Stomach (tissue), 9 donors: ENCODE results near the gene KRTAP10-2. TPM values are rescaled to one million over a fixed set of nuclear protein-coding genes. Genes with fewer than 3 reads are reported as not detected.

ENCODE experiments used
- DNase-seq, 2 donors: peaks; one replicate each; pipeline versions ENCODE4 v3.0.0 to v3.0.0-alpha.2; 2013 to 2019
- H3K27ac ChIP-seq, 5 donors: fragments of 200-600 bp in 4 of 5; sonication (generic) in 4 of 5; one replicate each; pipeline ENCODE4 v1.5.1; 2013 to 2019; ENCODE audit warnings: mild to moderate bottlenecking in 1 of 5, moderate library complexity in 1 of 5
- H3K27me3 ChIP-seq, 3 donors: fragments of 200-600 bp; sonication (generic); one replicate each; pipeline ENCODE4 v1.5.1; 2017 to 2019; ENCODE audit warnings: mixed run types in 1 of 3
- H3K36me3 ChIP-seq, 4 donors: fragments of 200-600 bp; sonication (generic); 1 replicate in 3 of 4; 2 replicates in 1 of 4; pipeline ENCODE4 v1.5.1; 2016 to 2019
- H3K4me1 ChIP-seq, 4 donors: fragments of 200-600 bp; sonication (generic); one replicate each; pipeline ENCODE4 v1.5.1; 2016 to 2019
- H3K4me3 ChIP-seq, 4 donors: fragments of 200-600 bp; sonication (generic) in 3 of 4; one replicate each; pipeline ENCODE4 v1.5.1; 2016 to 2019; ENCODE audit warnings: mild to moderate bottlenecking in 1 of 4
- H3K9me3 ChIP-seq, 4 donors: fragments of 200-600 bp; sonication (generic); one replicate each; pipeline ENCODE4 v1.5.1; 2016 to 2019
- EP300 ChIP-seq: sonication (generic); formaldehyde crosslinking; IDR thresholded peaks from one replicate; pipeline ENCODE4 v1.6.1; 2017; ENCODE audit warnings: antibody characterized with exemption
- POLR2A ChIP-seq, 4 donors: fragments of 450-650 bp; IDR thresholded peaks; one replicate each; pipeline ENCODE4 v1.6.1; 2016; ENCODE audit warnings: antibody characterized with exemption in 4 of 4, control low read depth in 2 of 4, mild to moderate bottlenecking in 1 of 4, moderate library complexity in 1 of 4
- POLR2AphosphoS5 ChIP-seq, 3 donors: sonication (generic); formaldehyde crosslinking; IDR thresholded peaks; one replicate each; pipeline ENCODE4 v1.6.1; 2016; ENCODE audit warnings: antibody characterized with exemption in 3 of 3
- whole genome bisulfite sequencing, 5 donors: extraction: QIAGEN DNeasy Blood & Tissue Kit in 3 of 5; methylation state at CpG; one replicate each; pipeline versions ENCODE4 v1.1.5 to v1.1.7; 2013 to 2018; 5-methylcytosine and 5-hydroxymethylcytosine counted together
- intact Hi-C: fragments of 100-400 bp; cut with DNase I; formaldehyde crosslinking; loops from one replicate; pipeline ENCODE4 v1.15.1; 2023; ENCODE audit warnings: low total_unique reads
- polyA plus RNA-seq, 3 donors: library from polyadenylated mRNA; stranded (reverse); fragments of 200-250 nt; gene quantifications; one replicate each; pipeline ENCODE4 v1.2.3, GENCODE V29; 2013
- total RNA-seq, 5 donors: library from RNA; depleted of rRNA; stranded (reverse); fragments of >200 nt; gene quantifications; one replicate each; pipeline versions ENCODE4 v1.1.0 to v1.2.3, GENCODE V29; 2014 to 2016
- TF ChIP-seq, protein P1 (sequence below), 7 experiments: fragments of 450-650 bp in 4 of 7; fragments of 200-600 bp in 3 of 7; sonication (generic) in 3 of 7; IDR thresholded peaks; one replicate each; pipeline ENCODE4 v1.5.1; 2016 to 2019; ENCODE audit warnings: antibody characterized with exemption in 7 of 7, control low read depth in 2 of 7, mild to moderate bottlenecking in 1 of 7
- donor health status: healthy with polysubstance abuse.
- donor health status: Bipolar disorder and iron deficiency.
- donor health status: healthy.

Gene KRTAP10-2
- total and polyA plus RNA-seq, 8 donors, result not detected

DNA sequence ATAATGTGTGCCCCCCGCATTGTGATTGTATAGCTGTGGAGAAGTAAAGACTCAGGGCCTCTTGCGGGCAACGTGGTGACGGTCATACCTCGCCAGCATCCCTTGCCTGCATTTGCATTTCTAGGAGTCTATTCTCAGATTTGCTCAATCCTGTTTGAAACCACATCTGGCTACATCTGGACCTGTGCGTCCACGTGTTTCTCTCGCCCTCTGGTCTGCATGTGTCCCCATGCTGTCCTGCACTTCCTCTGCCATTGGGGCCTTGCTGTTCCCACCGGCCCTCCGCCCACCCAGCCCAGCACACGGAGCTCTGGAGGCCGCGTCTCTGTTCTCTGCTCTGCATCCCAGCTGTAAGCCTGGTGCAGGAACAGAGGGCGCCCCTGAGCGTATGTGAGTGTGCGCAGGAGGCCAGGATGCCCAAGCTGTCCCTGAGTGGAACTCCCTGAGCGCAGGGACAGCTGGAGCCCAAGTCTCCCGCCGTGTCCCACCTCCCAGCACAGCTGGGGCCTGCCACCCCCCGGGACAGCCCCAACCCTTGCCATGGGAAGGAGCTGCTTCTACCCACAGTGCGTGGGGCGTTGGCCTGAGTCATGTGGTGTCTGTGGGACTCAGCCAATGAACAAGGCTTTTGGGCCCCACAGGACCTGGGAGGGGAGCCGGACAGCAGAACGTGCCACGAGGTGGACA lies 1.6 kb downstream of the KRTAP10-2 start:
- Histone ChIP-seq H3K27me3 (peaks cover 0 to 44% (median 5%) of the 10 kb centered on the region in 3 donors), H3K4me3 (no peak overlapping the region), H3K9me3 (peaks cover 0 to 15% (median 5%) of the 10 kb centered on the region in 4 donors), H3K4me1 (peaks cover 0 to 9% (median 9%) of the 10 kb centered on the region in 4 donors), H3K36me3 (no peaks in the 10 kb centered on the region), H3K27ac (no peak overlapping the region)
- no peak for TF ChIP-seq POLR2A (IDR thresholded peaks at IDR 0.05)
- WGBS, 5 donors, result 73 to 86% (median 78%) methylated on average over 17 to 25 of the region's 25 CpGs
- DNase-seq, result no peak
- intact Hi-C loops, result no loop called here

DNA sequence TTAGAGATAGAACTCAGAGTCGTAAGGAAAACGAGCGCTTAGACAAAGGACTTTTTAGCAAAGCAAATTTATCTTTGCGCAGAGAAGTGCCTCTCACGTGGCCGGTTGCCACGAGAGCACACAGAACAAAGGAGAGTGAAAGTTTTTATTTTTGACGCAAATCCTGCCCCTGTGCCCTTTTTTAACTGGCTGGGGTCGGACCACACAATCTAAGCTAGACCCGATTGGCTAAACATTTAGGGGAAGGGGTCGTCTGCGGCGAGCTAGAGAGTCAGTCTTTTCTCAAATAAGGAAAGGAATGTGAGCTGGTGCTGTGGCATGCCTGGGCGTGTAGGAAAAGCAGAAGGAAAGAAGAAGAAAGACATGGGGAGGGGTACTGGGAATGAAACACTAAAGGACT lies 2.4 kb downstream of the KRTAP10-2 start:
- TF ChIP-seq POLR2A (IDR thresholded peaks at IDR 0.05), result no peak
- TF ChIP-seq POLR2AphosphoS5 (IDR thresholded peaks at IDR 0.05), result no peak
- TF ChIP-seq, protein P1, sequence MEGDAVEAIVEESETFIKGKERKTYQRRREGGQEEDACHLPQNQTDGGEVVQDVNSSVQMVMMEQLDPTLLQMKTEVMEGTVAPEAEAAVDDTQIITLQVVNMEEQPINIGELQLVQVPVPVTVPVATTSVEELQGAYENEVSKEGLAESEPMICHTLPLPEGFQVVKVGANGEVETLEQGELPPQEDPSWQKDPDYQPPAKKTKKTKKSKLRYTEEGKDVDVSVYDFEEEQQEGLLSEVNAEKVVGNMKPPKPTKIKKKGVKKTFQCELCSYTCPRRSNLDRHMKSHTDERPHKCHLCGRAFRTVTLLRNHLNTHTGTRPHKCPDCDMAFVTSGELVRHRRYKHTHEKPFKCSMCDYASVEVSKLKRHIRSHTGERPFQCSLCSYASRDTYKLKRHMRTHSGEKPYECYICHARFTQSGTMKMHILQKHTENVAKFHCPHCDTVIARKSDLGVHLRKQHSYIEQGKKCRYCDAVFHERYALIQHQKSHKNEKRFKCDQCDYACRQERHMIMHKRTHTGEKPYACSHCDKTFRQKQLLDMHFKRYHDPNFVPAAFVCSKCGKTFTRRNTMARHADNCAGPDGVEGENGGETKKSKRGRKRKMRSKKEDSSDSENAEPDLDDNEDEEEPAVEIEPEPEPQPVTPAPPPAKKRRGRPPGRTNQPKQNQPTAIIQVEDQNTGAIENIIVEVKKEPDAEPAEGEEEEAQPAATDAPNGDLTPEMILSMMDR (IDR thresholded peaks at IDR 0.05), result no peak
- TF ChIP-seq EP300, result no peak
- DNase-seq, result peak in 1 of 2 donors; percentile 41
- intact Hi-C loops, result no loop called here
- Histone ChIP-seq H3K9me3 (peaks cover 0 to 13% (median 6%) of the 10 kb centered on the region in 4 donors), H3K36me3 (no peaks in the 10 kb centered on the region), H3K27me3 (peaks cover 0 to 44% (median 5%) of the 10 kb centered on the region in 3 donors), H3K27ac (no peak overlapping the region), H3K4me3 (no peak overlapping the region), H3K4me1 (peaks cover 0 to 9% (median 9%) of the 10 kb centered on the region in 4 donors)
- 16 to 26% (median 23%) methylated on average over 14 of the region's 14 CpGs for WGBS, 5 donors

DNA sequence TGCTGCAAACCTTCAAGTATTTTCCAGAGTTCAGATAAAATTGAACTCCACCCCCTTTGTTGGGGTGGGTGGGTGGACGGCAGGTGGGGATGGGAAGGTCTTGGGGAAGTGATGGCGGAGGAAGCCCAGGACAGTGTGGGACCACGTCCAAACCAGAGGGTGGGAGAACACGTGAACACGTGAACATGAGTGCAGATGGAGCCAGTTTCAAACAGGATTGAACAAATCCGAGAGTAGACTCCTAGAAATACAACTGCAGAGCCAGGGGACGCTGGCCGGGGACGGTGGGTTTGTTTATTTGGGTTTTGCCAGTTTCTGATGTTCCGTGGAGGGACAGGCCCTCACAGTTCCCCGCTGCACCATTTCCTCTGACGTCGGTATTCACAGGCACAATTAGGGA lies 2.9 kb downstream of the KRTAP10-2 start:
- TF ChIP-seq EP300, result no peak
- DNase-seq, result peak in 1 of 2 donors; percentile 21
- H3K27me3 ChIP-seq, result peaks cover 0 to 44% (median 5%) of the 10 kb centered on the region in 3 donors

DNA sequence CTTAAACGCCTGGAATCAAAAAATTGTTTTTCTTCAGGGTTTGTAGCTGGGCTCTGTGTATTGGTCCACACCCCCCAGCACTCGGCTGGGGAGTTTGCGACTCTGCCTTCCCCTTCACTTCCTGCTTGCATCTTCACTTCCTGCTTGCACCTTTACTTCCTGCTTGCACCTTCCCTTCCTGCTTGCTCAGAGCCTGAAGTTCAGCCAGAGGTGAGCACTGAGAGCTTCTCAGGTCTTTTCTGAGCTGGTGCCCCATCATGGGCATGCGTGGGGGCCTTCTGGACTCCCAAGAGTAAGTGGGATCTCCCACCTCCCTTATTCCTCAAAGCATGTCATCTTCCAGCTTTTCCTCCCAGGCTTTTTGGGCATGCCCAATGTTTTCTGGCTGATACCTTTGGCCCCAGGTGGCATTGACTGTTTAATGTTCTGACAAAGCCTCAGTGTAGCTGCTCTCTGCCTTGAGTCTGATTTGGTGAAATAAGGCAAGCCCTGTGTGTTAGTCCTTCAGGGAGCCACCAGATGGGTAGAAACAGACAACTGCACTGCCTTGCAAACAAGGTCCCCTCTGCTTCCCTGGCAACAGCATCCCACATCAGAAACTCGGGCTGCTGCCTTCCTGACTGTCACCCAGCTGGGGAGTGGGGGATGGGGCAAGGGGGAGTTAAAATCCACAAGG lies 3.5 kb downstream of the KRTAP10-2 start:
- Histone ChIP-seq H3K4me1 (peaks cover 0 to 9% (median 9%) of the 10 kb centered on the region in 4 donors), H3K4me3 (no peak overlapping the region), H3K27ac (no peak overlapping the region), H3K27me3 (peaks cover 0 to 44% (median 5%) of the 10 kb centered on the region in 3 donors), H3K9me3 (peaks cover 0 to 23% (median 6%) of the 10 kb centered on the region in 4 donors), H3K36me3 (no peaks in the 10 kb centered on the region)
- DNase-seq, result peak in 1 of 2 donors; percentile 21
- TF ChIP-seq POLR2AphosphoS5 (IDR thresholded peaks at IDR 0.05) (no peak), EP300 (no peak), POLR2A (IDR thresholded peaks at IDR 0.05) (no peak)
- TF ChIP-seq, protein P1 (IDR thresholded peaks at IDR 0.05), result no peak
- WGBS, 5 donors, result 48 to 60% (median 52%) methylated on average over 5 of the region's 5 CpGs
- intact Hi-C loops, result no loop called here

More for the DNA sequence above, 2.9 kb downstream of the KRTAP10-2 start:
- WGBS, 5 donors, result 45 to 67% (median 55%) methylated on average over 13 of the region's 13 CpGs
- peaks cover 0 to 9% (median 9%) of the 10 kb centered on the region in 4 donors for H3K4me1 ChIP-seq
- peaks cover 0 to 17% (median 5%) of the 10 kb centered on the region in 4 donors for H3K9me3 ChIP-seq
- no peak overlapping the region for H3K27ac ChIP-seq
- intact Hi-C loops, result no loop called here
- H3K36me3 ChIP-seq, result no peaks in the 10 kb centered on the region
- no peak overlapping the region for H3K4me3 ChIP-seq

DNA sequence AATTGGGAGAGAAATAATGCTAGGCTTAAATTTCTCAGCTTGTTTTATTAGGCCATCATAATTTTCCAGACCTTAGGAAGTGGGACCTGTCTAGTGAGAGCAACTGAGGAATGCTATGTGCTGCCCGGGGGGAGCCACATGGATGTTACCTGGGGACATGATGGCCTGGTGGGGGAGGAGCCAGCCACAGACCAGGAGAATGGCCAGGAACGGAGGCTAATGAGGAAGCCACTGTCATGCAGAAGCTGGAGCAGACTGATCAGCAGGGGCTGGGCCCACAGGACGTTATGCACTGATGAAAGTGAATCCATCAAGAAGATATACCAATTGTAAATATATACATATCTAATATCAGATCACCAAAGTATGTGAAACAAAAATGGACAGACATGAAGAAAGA lies 6.7 kb downstream of the KRTAP10-2 start:
- intact Hi-C loops, result no loop called here
- TF ChIP-seq EP300 (no peak), POLR2A (IDR thresholded peaks at IDR 0.05) (no peak), POLR2AphosphoS5 (IDR thresholded peaks at IDR 0.05) (no peak)
- TF ChIP-seq, protein P1 (IDR thresholded peaks at IDR 0.05), result no peak
- Histone ChIP-seq H3K27me3 (peaks cover 0 to 22% (median 5%) of the 10 kb centered on the region in 3 donors), H3K36me3 (no peaks in the 10 kb centered on the region), H3K9me3 (peaks cover 0 to 31% (median 13%) of the 10 kb centered on the region in 4 donors), H3K4me3 (no peak overlapping the region), H3K4me1 (peaks cover 0 to 9% (median 9%) of the 10 kb centered on the region in 4 donors), H3K27ac (no peak overlapping the region)
- 52 to 79% (median 74%) methylated on average over 3 of the region's 3 CpGs for WGBS, 5 donors
- no peak for DNase-seq
